HepG2 (cell line): ENCODE results near the gene TIA1. TPM values are rescaled to one million over a fixed set of nuclear protein-coding genes. Genes with fewer than 3 reads are reported as not detected.

Source experiments
- CC2D1A ChIP-seq: sonication (generic); formaldehyde crosslinking; IDR thresholded peaks from 2 replicates; pipeline ENCODE4 v1.8.1; 2023; ENCODE audit warnings: mild to moderate bottlenecking, missing genetic modification reagents
- HDAC6 ChIP-seq: fragments of 200-600 bp; sonication (generic); IDR thresholded peaks from 2 replicates; pipeline ENCODE4 v1.7.0; 2017; ENCODE audit warnings: mild to moderate bottlenecking, antibody characterized with exemption, low read length, low read depth
- KDM6A ChIP-seq: IDR thresholded peaks from 2 replicates; pipeline ENCODE4 v1.6.1; 2016; ENCODE audit warnings: low read depth
- MTF2 ChIP-seq: sonication (generic); formaldehyde crosslinking; IDR thresholded peaks from 2 replicates; pipeline ENCODE4 v1.5.0; 2020; ENCODE audit warnings: missing genetic modification reagents, borderline replicate concordance
- NCOR1 ChIP-seq: fragments of 200-600 bp; sonication (generic); IDR thresholded peaks from 2 replicates; pipeline ENCODE4 v1.7.0; 2017; ENCODE audit warnings: antibody characterized with exemption, low read length, borderline replicate concordance
- NFKB2 ChIP-seq: sonication (generic); formaldehyde crosslinking; IDR thresholded peaks from 2 replicates; pipeline ENCODE4 v1.4.0; 2020; ENCODE audit warnings: missing genetic modification reagents, borderline replicate concordance
- NFYC ChIP-seq: IDR thresholded peaks from 2 replicates; pipeline ENCODE4 v1.6.1; 2016; ENCODE audit warnings: missing genetic modification reagents, missing compliant biosample characterization
- PAF1 ChIP-seq: IDR thresholded peaks from 2 replicates; pipeline ENCODE4 v1.6.1; 2016; ENCODE audit warnings: missing genetic modification reagents, missing compliant biosample characterization
- PHF8 ChIP-seq: sonication (generic); formaldehyde crosslinking; IDR thresholded peaks from 2 replicates; pipeline ENCODE4 v1.5.0; 2020; ENCODE audit warnings: missing genetic modification reagents
- SCMH1 ChIP-seq: sonication (generic); formaldehyde crosslinking; IDR thresholded peaks from 2 replicates; pipeline ENCODE4 v1.9.0; 2021; ENCODE audit warnings: missing genetic modification reagents, mild to moderate bottlenecking, borderline replicate concordance
- SNAPC2 ChIP-seq: sonication (generic); formaldehyde crosslinking; IDR thresholded peaks from 2 replicates; pipeline ENCODE4 v1.8.1; 2022; ENCODE audit warnings: mild to moderate bottlenecking, missing genetic modification reagents
- SP140L ChIP-seq: sonication (generic); formaldehyde crosslinking; IDR thresholded peaks from 2 replicates; pipeline ENCODE4 v1.4.0; 2020; ENCODE audit warnings: missing genetic modification reagents, borderline replicate concordance
- ZKSCAN8 ChIP-seq: IDR thresholded peaks from 2 replicates; pipeline ENCODE4 v1.6.1; 2016; ENCODE audit warnings: borderline replicate concordance, missing genetic modification reagents, missing compliant biosample characterization
- ZNF317 ChIP-seq: sonication (generic); formaldehyde crosslinking; IDR thresholded peaks from 2 replicates; pipeline ENCODE4 v1.5.0; 2020; ENCODE audit warnings: mild to moderate bottlenecking, missing genetic modification reagents
- ZNF441 ChIP-seq: sonication (generic); formaldehyde crosslinking; IDR thresholded peaks from 2 replicates; pipeline ENCODE4 v1.7.0; 2021; ENCODE audit warnings: missing genetic modification reagents, borderline replicate concordance
- ZNF484 ChIP-seq: sonication (generic); formaldehyde crosslinking; IDR thresholded peaks from 2 replicates; pipeline ENCODE4 v1.5.1; 2020; ENCODE audit warnings: mild to moderate bottlenecking, low read depth, missing genetic modification reagents, borderline replicate concordance
- ZNF569 ChIP-seq: sonication (generic); formaldehyde crosslinking; IDR thresholded peaks from 2 replicates; pipeline ENCODE4 v1.5.0; 2020; ENCODE audit warnings: mild to moderate bottlenecking, missing genetic modification reagents, moderate library complexity, borderline replicate concordance
- ZSCAN9 ChIP-seq: IDR thresholded peaks from 2 replicates; pipeline ENCODE4 v1.6.1; 2016; ENCODE audit warnings: borderline replicate concordance
- polyA plus RNA-seq, 8 experiments: library from polyadenylated mRNA; depleted of rRNA in 3 of 8; stranded (reverse) in 7 of 8; unstranded in 1 of 8; fragments of >200 nt; fragmentation: Illumina TruSeq in 4 of 8; extraction: Trizol in 4 of 8; gene quantifications; 2 replicates each; pipeline versions ENCODE4 v1.2.1 to v1.2.3, GENCODE V29; 2011 to 2016; ENCODE audit warnings: low read depth in 4 of 8, missing spikeins in 1 of 8, mixed read lengths in 1 of 8; ENCODE audit not compliant: insufficient read depth in 1 of 8
- total RNA-seq, 5 experiments: library from RNA; depleted of rRNA; stranded (reverse); fragments of >200 nt; fragmentation: Illumina TruSeq; extraction: Trizol; gene quantifications; 2 replicates each; pipeline ENCODE4 v1.2.3, GENCODE V29; 2016; ENCODE audit warnings: low read depth in 1 of 5
- TF ChIP-seq, protein P1 (sequence below): sonication (generic); formaldehyde crosslinking; IDR thresholded peaks from 2 replicates; pipeline ENCODE4; 2020; ENCODE audit warnings: missing genetic modification reagents, mild to moderate bottlenecking, borderline replicate concordance
- TF ChIP-seq, protein P2 (sequence below): sonication (generic); formaldehyde crosslinking; IDR thresholded peaks from 2 replicates; pipeline ENCODE4 v1.5.0; 2020; ENCODE audit warnings: missing genetic modification reagents
- TF ChIP-seq, protein P3 (sequence below): sonication (generic); formaldehyde crosslinking; IDR thresholded peaks from 2 replicates; pipeline ENCODE4 v1.4.0; 2020; ENCODE audit warnings: mild to moderate bottlenecking, missing genetic modification reagents
- TF ChIP-seq, protein P4 (sequence below): sonication (generic); formaldehyde crosslinking; IDR thresholded peaks from 2 replicates; pipeline ENCODE4 v1.4.0; 2020; ENCODE audit warnings: mild to moderate bottlenecking, missing genetic modification reagents

Gene TIA1
- total and polyA plus RNA-seq, 2 of the 13 experiments (the other 11 are each of a cell fraction or from before 2014, with no cell fraction given), result 209 to 319 TPM

DNA sequence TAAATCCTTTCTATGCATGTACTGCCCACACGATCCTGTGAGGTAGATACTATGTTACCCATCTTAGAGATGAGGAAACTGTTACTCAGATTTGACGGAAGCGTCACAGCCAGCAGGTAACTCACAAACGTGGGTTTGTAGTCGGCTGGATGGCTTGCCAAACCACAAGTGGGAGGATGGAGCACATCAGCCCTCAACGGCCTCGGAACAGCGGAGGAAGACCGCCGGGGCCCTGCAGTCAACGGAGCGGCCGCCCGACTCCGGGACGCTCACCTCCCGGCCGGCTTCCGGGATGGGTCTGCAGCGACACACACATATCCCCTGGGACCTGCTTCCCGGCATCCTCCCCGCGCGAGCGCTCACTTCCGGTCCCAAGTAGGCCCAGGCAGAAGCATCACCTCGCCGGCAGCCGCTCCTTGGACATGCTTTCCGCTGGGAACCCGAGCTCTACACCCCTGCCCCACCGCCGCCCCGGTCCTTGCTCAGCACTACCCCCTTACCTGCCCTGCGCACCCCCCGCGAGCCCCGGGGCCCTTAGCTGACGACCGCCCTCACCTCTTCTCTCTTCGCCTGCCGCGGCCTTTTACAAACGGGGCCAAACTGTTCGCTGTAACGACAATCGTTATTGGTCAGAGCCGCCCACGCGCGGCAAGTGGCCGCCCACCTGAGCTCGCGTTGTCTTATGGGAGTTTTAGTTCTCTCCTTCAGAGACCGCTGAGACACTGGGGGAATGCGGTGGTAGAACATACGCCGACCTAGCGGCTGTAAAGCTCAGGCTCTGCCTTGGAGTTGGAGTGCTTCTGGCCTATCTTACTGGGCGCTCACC is 57.8 kb downstream of the TIA1 start, which contains the start of gene C2orf42 (continued):
- TF ChIP-seq, protein P1, sequence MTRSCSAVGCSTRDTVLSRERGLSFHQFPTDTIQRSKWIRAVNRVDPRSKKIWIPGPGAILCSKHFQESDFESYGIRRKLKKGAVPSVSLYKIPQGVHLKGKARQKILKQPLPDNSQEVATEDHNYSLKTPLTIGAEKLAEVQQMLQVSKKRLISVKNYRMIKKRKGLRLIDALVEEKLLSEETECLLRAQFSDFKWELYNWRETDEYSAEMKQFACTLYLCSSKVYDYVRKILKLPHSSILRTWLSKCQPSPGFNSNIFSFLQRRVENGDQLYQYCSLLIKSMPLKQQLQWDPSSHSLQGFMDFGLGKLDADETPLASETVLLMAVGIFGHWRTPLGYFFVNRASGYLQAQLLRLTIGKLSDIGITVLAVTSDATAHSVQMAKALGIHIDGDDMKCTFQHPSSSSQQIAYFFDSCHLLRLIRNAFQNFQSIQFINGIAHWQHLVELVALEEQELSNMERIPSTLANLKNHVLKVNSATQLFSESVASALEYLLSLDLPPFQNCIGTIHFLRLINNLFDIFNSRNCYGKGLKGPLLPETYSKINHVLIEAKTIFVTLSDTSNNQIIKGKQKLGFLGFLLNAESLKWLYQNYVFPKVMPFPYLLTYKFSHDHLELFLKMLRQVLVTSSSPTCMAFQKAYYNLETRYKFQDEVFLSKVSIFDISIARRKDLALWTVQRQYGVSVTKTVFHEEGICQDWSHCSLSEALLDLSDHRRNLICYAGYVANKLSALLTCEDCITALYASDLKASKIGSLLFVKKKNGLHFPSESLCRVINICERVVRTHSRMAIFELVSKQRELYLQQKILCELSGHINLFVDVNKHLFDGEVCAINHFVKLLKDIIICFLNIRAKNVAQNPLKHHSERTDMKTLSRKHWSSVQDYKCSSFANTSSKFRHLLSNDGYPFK (CRISPR knock-in tag), result peak; percentile 96
- peak; percentile 59; the same call in 1 of the 2 replicates for TF ChIP-seq NCOR1
- TF ChIP-seq ZSCAN9 (CRISPR knock-in tag), result peak; percentile 88; the same call in 1 of the 2 replicates
- TF ChIP-seq ZKSCAN8 (CRISPR knock-in tag), result peak; percentile 59
- TF ChIP-seq CC2D1A (CRISPR knock-in tag), result no peak
- peak; percentile 94 for TF ChIP-seq NFYC (CRISPR knock-in tag)
- peak; percentile 40; the same call in 1 of the 2 replicates for TF ChIP-seq SNAPC2
- no peak for TF ChIP-seq SCMH1 (CRISPR knock-in tag)
- TF ChIP-seq, protein P2, sequence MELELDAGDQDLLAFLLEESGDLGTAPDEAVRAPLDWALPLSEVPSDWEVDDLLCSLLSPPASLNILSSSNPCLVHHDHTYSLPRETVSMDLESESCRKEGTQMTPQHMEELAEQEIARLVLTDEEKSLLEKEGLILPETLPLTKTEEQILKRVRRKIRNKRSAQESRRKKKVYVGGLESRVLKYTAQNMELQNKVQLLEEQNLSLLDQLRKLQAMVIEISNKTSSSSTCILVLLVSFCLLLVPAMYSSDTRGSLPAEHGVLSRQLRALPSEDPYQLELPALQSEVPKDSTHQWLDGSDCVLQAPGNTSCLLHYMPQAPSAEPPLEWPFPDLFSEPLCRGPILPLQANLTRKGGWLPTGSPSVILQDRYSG (CRISPR knock-in tag), result no peak; the same call in 1 of the 2 replicates
- TF ChIP-seq NFKB2 (CRISPR knock-in tag), result peak; percentile 84; the same call in 1 of the 2 replicates
- no peak for TF ChIP-seq KDM6A (CRISPR knock-in tag)
- TF ChIP-seq SP140L (CRISPR knock-in tag), result peak; percentile 41; the same call in 1 of the 2 replicates
- no peak for TF ChIP-seq ZNF484 (CRISPR knock-in tag)
- TF ChIP-seq ZNF317, result peak; percentile 80
- TF ChIP-seq HDAC6, result no peak
- TF ChIP-seq, protein P3, sequence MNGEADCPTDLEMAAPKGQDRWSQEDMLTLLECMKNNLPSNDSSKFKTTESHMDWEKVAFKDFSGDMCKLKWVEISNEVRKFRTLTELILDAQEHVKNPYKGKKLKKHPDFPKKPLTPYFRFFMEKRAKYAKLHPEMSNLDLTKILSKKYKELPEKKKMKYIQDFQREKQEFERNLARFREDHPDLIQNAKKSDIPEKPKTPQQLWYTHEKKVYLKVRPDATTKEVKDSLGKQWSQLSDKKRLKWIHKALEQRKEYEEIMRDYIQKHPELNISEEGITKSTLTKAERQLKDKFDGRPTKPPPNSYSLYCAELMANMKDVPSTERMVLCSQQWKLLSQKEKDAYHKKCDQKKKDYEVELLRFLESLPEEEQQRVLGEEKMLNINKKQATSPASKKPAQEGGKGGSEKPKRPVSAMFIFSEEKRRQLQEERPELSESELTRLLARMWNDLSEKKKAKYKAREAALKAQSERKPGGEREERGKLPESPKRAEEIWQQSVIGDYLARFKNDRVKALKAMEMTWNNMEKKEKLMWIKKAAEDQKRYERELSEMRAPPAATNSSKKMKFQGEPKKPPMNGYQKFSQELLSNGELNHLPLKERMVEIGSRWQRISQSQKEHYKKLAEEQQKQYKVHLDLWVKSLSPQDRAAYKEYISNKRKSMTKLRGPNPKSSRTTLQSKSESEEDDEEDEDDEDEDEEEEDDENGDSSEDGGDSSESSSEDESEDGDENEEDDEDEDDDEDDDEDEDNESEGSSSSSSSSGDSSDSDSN, result peak; percentile 95
- TF ChIP-seq ZNF441 (CRISPR knock-in tag), result peak; percentile 31; the same call in 1 of the 2 replicates
- TF ChIP-seq MTF2 (CRISPR knock-in tag), result no peak; the same call in 1 of the 2 replicates
- TF ChIP-seq, protein P4, sequence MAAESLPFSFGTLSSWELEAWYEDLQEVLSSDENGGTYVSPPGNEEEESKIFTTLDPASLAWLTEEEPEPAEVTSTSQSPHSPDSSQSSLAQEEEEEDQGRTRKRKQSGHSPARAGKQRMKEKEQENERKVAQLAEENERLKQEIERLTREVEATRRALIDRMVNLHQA (CRISPR knock-in tag), result no peak
- no peak for TF ChIP-seq ZNF569
- TF ChIP-seq PAF1, result no peak
- peak; percentile 99 for TF ChIP-seq PHF8 (CRISPR knock-in tag)
